AG04449 (cell line): ENCODE measurements around the gene ZBED1.
"Not testable (repeated sequence)": the region's sequence is repeated elsewhere in the genome, so short reads cannot be mapped to it uniquely, and the experiment has no call there.

Experiments
- CTCF ChIA-PET: fragments of 350-600 bp; formaldehyde crosslinking; extraction: SDS; loops from one replicate; lab custom pipeline; 2021; ENCODE audit warnings: antibody characterized with exemption; lab: Yijun Ruan, JAX
- POLR2A ChIA-PET: fragments of 400-600, 350-600 bp; formaldehyde crosslinking; extraction: SDS; loops from one replicate; lab custom pipeline; 2020; ENCODE audit warnings: antibody characterized with exemption, inconsistent platforms; lab: Yijun Ruan, JAX
- DNase-seq: peaks from one replicate; pipeline ENCODE4 v3.0.0-alpha.2; 2010; ENCODE audit warnings: low read depth, low spot score
- H3K4me3 ChIP-seq: 2 replicates; pipeline ENCODE4 v1.5.1; 2011; ENCODE audit warnings: low read depth, mild to moderate bottlenecking, control low read depth, low read length
- TF ChIP-seq, protein P1 (sequence below): IDR thresholded peaks from one replicate; pipeline ENCODE4 v1.5.1; 2011; ENCODE audit warnings: mild to moderate bottlenecking, moderate library complexity, low read length, control low read depth, inconsistent platforms; ENCODE audit not compliant: insufficient read depth; ENCODE audit errors: missing control alignments

The ZBED1 gene

DNA sequence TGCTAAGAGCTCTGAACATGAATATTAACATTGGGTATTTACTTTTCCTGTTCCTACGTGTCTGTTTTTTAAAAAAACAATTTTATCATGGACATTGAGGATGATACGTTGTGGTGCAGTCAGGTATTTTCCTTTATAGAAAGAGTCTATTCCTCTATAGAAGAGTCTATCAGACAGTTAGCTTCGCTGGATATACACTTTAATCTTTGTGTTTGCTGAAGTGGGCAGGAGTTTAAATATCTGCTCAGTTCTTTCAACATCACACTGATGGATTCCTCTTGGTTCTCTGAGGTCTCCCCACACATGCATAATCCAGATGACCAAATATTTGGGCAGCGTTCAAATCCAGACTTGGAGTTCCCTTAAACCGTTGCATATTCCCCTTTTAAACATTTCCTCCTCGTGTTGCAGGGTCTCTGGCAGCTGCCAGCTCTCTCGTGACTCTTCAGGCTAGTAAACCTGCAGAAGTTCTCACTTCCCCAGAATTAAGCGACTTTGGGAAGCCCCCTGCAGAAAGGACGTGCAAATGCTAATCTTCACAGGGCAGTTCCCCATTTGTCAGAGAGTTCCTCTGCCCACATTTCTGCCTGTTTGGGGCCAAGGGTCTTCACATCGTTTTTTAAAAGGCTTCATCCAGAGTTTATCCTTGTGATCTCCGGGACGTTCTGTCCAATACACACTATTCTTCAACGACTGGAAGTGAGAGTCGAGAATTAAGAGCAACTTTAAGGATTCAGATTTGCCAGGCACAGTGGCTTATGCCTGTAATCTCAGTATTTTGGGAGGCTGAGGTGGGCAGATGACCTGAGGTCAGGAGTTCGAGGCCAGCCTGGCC, 20.5 kb upstream of the ZBED1 start:
- POLR2A ChIA-PET = no interaction called here
- H3K4me3 ChIP-seq = no peak overlapping the region

DNA sequence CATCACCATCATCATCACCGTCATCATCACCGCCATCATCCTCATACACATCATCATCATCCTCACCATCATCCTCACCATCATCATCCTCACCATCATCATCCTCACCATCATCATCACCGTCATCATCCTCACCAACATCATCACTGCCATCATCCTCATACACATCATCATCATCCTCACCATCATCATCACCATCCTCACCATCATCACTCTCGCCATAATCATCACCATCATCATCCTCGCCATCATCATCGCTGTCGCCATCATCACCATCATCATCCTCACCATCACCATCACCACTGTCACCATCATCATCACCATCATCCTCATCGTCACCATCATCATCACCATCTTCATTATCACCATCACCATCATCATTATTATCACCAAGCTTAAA, 19.8 kb upstream of the ZBED1 start:
- POLR2A ChIA-PET = no interaction called here
- TF ChIP-seq, protein P1, sequence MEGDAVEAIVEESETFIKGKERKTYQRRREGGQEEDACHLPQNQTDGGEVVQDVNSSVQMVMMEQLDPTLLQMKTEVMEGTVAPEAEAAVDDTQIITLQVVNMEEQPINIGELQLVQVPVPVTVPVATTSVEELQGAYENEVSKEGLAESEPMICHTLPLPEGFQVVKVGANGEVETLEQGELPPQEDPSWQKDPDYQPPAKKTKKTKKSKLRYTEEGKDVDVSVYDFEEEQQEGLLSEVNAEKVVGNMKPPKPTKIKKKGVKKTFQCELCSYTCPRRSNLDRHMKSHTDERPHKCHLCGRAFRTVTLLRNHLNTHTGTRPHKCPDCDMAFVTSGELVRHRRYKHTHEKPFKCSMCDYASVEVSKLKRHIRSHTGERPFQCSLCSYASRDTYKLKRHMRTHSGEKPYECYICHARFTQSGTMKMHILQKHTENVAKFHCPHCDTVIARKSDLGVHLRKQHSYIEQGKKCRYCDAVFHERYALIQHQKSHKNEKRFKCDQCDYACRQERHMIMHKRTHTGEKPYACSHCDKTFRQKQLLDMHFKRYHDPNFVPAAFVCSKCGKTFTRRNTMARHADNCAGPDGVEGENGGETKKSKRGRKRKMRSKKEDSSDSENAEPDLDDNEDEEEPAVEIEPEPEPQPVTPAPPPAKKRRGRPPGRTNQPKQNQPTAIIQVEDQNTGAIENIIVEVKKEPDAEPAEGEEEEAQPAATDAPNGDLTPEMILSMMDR = no peak
- H3K4me3 ChIP-seq = no peak overlapping the region
- DNase-seq = no peak
- CTCF ChIA-PET = no interaction called here

More for the DNA sequence above, 20.5 kb upstream of the ZBED1 start:
- CTCF ChIA-PET = no interaction called here
- TF ChIP-seq, protein P1 = no peak
- DNase-seq = no peak

DNA sequence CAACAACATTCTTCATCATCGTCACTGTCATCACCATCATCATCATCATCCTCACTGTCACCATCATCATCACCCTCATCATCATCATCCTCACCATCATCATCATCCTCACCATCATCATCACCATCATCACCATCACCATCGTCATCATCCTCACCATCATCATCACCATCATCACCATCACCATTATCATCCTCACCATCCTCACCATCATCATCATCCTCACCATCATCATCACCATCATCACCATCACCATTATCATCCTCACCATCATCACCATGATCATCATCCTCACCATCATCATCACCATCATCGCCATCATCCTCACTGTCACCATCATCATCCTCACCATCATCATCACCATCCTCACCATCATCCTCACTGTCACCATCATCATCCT, 18.9 kb upstream of the ZBED1 start:
- CTCF ChIA-PET, POLR2A ChIA-PET, H3K4me3 ChIP-seq, DNase-seq: not testable (repeated sequence)

DNA sequence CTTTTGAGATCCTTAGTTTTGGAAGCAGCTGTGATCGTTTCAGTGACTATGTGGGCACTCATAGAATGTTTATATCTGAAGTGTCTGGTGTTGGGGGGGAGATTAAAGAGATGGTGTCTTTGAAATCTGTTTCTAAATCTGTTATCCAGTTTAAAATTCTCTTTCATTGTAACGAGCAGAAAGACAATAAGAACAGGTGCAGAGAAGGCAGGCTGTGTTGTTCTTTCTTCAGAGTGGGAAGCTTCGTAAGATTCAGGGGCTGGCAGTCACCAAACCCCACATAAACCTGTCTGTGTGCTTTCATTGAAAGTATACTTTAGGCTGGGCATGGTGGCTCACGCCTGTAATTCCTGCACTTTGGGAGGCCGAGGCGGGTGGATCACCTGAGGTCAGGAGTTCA, 16.3 kb upstream of the ZBED1 start:
- CTCF ChIA-PET = no interaction called here
- H3K4me3 ChIP-seq = no peak overlapping the region
- POLR2A ChIA-PET = no interaction called here
- no peak for DNase-seq
- TF ChIP-seq, protein P1 = no peak

DNA sequence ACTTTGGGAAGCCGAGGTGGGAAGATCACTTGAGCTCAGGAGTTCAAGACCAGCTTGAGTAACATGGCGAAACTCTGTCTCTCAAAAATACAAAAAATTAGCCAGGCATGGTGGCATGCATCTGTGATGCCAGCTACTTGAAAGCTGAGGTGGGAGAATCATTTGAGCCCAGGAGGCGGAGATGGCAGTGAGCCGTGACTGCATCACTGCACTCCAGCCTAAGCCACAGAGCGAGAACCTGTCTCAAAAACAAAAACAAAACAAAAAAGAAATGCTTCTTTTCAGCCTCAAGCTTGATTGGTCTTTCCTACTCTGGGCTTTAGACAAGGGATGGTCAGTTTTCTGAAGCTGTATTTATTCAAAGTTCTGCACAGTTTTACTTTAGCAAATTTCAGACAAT, 15.8 kb upstream of the ZBED1 start:
- POLR2A ChIA-PET = no interaction called here
- no peak for DNase-seq
- H3K4me3 ChIP-seq = no peak overlapping the region

DNA sequence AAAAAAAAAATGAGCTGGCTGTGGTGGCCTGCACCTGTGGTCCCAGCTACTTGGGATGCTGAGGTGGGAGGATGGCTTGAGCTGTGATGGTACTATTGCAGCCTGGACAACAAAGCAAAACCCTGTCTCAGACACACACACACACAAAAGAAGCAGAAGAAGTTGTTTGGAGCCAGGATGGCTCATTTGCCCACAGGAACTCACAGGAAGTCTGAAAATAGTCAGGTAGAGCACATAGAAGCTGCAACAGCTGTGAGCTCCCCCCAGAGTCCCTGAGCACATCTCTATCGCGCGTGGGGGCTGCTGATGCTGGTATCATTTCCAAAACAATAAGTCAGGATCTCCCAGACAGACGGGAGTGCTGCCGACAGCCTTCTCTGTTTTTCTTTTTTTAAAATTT, 13.4 kb upstream of the ZBED1 start:
- CTCF ChIA-PET = no interaction called here
- POLR2A ChIA-PET = no interaction called here
- no peak overlapping the region for H3K4me3 ChIP-seq
- no peak for DNase-seq
- TF ChIP-seq, protein P1 = no peak

More for the DNA sequence above, 15.8 kb upstream of the ZBED1 start:
- CTCF ChIA-PET = no interaction called here
- TF ChIP-seq, protein P1 = no peak
